ELR (cell line): Measurements from ENCODE around the gene PTPRD.

ENCODE experiments used
- DNase-seq: peaks from one replicate; pipeline ENCODE4 v3.0.0-alpha.2; 2015; ENCODE audit warnings: low read depth

Gene PTPRD

DNA sequence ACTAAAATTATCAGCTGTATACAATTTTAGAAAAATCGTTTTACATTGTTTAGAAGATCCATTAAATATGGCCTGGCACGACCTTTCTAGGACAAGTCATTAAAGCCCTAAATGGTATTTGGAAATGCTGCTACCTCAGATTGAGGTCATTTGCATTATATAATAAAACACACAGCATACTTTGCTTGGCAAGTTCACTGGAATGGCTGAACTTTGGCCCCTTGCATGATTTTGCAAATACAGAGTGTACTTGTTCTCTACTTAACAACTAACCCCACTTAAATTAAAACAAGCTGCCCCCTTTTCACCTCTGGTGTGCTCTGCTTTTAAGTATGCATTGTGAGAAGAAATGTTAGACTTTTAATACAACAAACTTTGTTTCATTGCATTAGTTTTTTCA, 860.1 kb downstream of the PTPRD start:
- DNase-seq = no peak

DNA sequence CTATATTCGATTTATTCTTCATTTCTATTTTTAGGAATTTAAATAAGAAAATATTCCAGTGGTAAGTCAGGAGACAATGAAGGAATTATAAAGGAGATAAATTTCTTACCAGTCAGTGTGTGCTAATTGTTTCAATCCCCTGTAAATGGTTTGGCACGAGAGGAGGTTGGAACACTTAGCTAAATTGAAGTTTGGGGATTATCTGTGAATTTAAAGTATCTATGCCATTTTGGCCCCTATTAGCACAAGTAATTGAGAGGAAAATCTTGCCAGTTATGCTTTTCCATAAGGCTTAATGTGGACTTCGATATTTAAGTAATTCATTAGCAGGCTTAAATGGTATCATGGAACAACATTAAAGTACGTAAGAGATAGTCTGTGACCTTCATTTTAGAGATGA, 860.8 kb downstream of the PTPRD start:
- no peak for DNase-seq

DNA sequence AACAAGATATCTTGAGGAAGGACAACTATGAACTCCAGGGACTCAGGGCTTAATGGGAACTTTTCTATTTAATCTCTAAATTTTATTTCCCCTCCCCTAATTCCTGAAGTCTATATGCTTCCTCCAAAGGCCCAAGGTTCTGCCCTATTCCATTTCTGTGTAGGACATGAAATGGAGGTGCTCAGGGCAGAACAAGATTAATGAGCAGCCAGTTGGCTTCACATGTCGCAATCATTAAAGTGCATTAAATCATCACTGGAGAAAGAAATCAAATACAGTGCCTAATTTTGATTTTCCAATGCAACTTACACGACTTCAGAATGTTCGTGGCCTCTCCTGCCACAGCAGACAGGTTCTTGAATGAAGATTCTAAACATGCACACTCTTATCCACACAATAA, 862.1 kb downstream of the PTPRD start:
- DNase-seq = no peak

DNA sequence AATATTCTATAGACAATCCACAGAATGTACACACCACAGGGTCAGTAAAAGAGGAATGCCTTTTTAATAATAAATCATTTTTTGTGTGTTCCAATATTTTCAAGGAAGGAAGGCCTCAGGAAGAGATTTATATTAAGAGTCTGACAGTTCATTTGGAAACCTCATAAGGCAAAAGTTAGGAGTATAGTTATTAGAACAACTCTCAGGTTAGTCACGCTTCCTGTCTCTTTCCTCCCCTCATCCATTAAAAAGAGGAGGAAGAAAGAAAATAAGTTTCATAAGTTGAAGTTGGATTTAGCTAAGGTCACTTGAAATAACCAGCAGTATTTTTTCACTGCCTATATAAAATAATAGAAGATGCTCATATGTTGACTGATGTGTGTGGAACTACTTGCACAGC, 863.2 kb downstream of the PTPRD start:
- DNase-seq = no peak

DNA sequence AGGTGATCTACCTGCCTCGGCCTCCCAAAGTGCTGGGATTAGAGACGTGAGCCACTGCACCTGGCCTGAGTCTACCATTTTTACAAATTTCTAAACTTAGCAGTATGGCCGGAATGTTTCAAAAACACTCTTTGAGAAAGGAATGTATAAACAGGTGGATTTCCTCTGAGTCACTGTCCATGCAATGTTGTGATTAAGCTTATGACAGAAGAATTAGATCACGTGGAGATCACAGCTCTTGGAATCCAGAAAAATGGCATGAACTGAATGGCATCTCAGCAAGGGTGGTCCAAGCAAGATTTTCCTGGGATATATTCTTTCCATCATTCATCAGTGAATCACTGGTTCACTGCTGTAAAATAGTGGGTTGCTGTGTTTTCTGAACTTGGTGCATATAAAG, 865.0 kb downstream of the PTPRD start:
- DNase-seq = no peak

DNA sequence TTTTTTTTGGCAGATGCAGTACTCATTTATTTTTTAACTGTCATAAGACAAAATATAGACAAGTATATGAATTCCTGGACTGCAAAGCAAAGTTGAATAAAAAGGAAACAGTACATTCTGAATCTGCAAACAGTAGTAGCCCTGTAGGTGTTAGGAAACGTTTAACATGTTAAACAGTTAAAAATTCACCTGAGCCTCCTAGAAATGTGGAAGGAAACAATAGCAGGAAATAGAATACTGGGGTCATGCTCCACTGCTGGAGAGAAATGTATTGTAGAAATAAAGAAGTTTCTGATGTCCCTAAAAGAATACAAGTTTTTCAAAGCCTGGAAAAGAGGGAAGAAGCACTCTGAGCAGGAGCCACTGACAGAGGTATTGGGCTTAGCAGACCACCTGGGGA, 866.0 kb downstream of the PTPRD start:
- DNase-seq = no peak

DNA sequence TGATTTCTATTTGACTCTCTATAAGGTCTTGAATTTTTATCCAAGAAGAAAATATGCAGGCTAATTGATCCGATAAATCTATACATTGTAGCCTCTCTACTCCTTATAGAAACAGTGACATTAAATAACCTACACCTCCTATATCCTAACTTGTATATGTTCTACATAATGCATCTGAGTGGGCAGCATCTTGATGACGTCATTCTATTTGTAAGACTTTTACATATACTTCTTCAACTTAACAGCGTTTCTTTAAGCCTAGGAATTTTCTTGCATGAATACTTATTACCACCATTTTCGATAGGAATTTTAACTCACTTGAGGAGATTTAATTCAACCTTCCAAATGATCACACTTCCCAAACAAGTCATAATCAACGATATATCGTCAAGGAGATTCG, 869.0 kb downstream of the PTPRD start:
- no peak for DNase-seq

DNA sequence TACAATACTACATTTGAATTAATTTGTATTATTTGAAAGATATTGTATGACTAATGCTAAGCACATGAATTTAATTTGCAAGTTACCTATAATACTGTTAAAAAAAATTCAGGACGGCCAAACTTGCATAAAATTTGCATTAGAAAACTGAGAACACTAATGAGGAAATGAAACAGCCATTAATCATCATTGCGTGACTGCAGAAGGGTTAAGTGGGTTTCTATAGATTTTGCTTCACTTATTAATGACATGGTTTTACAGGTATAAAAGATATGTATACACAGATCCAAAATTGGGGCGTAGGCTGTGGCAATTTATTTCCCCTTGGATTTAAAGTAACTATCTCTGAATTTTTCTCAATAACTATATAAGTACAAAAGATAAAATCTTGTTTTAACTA, 882.6 kb downstream of the PTPRD start:
- no peak for DNase-seq

DNA sequence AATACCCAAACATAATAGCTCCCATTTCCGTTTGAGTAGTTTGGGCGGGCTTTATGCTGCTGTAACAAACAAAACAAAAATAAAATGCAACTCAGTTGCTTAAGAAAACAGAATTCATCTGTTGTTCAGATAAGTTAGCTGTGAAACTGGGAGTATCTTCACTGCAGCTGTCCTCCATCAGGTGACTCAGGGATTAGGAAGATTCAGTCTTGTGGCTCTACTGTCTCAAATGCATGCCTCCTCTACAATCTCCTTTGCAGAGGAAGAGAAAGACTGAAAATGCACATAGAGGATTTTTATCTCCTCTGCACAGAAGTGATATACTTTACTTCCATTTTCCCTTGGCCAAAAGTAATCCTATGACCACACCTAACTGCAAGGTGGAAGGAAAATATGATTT, 883.7 kb downstream of the PTPRD start:
- no peak for DNase-seq

DNA sequence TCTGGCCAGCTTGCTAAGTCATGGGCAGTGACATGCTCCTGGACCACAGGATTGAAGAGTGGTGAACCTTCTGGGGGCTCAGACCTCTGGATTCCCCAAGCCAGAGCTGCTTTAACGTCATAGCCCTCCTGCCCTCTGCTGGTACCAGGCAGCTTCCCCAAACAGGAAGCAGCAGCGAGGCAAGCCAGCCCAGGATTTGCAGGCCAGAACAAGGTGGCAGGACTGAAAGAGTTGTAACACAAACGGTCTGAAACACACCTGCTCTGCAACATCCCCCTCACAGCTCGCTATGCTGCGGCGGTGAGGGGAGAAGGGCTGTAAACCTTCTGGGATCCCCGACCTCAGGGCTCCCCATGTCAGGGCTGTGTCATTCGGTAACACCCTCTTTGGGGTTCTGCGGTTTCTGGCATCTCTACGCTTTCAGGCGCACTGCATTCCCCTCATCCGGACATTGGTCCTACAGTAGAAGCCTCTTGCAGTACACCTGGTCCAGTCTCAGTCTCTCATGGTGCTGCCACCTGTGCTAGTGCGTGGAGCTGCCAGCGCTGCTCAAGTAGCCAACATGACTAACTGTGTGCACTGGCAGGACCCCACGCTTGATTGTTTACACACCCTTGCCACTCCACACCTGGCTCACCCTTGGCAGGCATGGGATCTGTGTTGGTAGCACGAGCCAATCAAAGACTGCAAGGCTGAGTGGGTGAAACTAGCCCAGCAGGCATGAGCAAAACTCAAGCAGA, 893.3 kb downstream of the PTPRD start:
- no peak for DNase-seq

DNA sequence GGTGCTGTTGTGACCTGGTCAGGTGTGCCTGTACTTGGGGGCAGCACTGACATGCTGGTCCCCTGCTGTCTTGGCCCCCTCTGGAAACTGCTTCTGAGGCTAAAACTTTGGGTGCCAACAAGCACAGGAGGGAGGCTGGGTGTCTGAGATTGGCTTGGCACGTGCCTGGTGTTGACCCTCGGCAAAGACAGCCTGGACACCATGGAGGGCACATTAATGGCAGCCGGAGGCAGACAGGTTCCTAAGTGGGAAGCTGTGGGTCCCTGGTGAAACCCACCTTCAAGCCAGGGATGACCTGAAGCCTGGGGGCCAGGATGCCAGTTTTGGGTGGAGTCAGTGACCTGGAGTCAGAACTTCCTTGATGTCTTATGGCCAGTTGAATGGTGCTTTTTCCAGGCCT, 894.1 kb downstream of the PTPRD start:
- no peak for DNase-seq

DNA sequence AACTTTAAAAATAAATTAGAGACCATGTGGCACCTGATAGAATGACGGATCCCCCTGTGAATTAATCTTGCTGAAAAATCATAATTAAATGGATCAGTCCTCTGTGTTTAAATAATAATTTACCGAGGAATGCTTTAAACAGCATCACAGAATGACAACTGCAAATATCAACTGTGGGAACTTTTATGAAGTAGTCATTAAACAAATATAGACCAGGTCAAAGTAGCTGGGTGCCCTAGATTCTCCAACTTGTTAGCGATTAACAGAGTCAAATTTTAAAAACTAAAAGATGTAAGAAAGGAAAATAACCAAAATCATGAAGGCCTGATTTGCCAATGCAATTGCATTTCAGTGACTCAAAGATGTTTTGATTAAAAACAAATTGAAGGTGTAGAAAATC, 933.4 kb downstream of the PTPRD start:
- no peak for DNase-seq

DNA sequence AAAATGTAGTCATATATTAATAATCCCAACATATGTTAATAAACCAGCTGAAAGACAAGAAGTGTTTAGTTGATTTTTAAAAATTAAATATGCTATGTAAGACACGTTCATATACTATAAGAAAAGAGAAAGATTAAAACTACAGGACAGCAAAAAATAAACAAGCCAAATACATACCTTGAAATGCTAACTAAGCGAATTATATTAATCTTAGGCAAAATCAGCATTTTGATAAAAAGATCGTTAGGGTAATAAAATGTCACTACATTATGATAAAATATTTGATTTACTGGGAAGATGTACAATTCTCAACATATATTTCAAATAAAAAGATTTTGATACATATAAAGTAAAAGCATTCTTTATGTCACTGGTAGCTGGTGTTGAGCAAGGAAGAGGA, 938.3 kb downstream of the PTPRD start:
- no peak for DNase-seq

DNA sequence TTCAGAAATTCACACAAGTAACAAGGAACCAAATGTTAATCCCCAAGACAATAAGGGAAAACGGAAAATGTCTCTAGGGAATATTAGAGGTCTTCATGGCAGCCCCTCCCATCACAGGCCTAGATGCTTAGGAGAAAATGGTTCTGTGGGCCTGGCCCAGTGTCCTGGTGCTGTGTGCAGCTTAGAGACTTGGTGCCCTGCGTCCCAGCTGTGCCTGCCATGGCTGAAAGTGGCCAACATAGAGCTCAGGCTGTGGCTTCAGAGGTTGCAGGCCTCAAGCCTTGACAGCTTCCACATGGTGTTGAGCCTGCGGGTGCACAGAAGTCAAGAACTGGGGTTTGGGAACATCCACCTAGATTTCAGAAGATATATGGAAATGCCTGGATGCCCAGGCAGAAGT, 942.3 kb downstream of the PTPRD start:
- no peak for DNase-seq

DNA sequence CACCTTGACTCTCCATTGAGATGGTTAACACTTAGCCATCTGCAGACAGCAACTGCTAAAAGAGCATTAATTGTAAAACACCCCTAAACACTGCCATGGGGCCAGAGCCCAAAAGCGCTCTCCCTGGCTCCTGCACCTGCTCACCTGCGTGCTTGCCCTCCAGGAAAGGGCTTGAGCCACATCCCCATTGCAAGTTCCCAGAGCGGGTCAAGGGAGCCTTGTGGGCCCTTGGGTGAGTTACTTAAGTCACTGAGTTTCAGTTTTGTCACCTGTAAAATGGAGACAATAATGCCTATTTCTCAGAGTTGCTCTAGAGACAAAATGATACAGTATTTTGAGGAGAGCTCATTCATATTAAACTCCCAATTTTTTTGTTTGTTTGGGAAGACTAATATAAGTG, 967.8 kb downstream of the PTPRD start:
- no peak for DNase-seq

DNA sequence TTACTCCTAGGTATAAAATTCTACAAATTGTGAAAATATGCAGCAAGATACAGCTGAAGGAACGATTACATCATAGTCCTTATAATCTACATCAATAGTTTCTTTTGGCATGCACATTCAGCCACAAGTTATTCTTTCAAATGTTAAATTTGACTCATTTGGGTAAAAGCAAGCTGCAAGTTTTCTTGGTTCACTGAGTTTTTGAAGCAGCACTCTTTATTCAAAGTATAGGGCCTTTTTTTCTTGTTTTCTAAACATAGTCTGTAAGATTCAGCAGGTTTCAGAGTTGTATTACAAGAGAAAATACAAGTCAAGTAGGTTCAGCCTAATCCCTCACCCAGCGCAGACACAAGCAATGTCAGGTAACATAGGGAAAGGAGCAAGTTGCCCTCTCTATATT, 981.5 kb downstream of the PTPRD start:
- no peak for DNase-seq

DNA sequence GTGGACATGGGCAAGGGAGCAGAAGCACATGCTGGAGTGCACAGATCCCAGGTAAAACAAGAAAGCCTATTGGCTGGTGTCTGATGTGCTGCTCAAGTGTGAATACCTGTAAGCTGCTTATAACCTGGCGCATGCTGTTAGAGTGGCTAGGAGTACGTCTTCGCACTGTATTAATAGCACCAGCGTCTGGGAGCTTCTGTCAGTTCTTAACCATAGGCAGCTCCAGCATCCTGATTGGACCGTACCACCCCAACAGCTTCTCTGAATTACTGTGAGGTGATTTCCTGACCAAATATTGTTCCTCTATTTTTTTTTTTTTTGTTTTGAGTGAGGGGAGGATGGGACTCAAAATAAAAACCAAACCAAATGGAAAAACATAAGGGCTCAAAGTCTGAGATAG, 987.6 kb downstream of the PTPRD start:
- no peak for DNase-seq

DNA sequence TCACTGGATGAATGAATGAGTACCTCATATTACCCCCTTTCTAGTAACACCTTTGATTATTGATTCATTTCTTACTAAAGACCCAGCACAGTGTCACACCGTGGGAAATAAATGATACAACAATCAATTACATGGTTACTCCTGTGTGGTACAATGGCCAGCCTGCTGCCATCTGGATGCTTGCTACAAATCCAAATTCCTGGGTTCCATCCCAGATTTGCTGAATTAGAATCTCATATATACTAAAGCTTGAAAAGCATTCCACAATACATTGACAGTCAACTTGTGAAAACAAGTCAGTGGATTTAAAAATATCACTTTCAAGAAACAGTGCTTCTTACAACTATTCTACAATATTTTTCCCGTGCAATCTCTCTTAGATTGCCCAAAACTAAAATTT, 989.3 kb downstream of the PTPRD start:
- DNase-seq = no peak

DNA sequence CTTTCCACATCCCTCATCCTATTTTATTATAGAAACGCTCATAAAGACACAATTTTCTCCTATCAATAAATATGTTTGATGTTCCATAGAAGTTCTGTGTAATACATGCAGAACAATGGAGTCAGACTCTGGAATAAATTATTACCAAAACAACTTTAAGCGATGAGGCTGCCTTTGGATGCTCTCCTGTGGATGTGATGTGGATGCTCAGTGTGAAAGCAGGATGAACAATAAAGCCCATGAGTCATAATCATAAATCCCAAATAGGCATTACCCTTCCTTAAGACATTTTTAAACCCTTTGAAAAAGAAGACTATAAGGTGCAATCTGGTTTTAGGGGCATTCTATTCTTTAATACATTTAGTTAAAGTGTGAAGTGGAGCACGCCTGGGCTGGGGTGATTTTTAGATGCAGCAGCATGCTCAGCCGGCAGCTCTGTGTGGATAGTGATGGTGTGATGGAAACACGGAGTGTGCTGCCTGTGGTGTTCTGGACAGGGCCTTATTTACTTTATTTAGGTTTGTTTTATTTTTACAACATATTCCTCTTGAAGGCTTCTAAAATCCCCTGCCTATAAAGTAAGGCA, 991.4 kb downstream of the PTPRD start:
- no peak for DNase-seq

DNA sequence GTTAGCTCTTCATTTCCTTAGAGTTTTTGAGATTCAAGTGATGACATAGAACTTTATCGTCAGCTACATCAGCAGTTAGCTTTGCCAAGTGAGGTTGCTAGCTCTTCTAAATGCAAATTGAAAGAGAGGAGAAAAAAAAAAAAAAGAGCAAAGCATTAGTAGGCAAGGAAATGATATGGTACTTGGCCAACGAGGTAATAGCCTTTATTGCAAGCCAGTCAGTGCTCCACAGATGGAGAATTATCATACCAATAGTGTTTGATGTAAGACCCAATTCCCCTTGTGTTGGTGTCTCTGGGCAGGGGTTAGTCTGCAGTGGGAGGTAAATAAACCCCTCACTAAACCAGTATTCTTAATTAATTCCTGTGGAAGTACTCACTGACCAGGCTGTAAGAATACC, 992.1 kb downstream of the PTPRD start:
- no peak for DNase-seq

DNA sequence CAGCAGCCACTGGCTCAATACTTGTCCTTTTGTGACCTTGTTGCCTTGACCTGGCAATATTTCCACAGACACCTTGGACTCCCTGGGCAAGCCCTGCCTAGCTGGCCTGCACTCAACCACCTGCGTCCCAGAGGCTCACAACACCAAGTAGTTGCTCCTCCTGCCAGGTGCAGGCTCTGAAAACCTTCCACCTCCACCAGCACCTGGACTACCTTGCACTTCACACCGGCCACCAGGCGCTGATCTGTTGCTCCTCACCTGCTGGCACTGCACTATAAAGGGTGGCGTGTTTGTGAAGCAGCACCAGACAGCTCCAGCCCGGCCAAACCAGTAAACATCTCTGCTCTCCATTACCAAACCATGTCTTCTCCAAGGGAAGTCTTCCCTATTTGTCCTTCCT, 997.7 kb downstream of the PTPRD start:
- no peak for DNase-seq

DNA sequence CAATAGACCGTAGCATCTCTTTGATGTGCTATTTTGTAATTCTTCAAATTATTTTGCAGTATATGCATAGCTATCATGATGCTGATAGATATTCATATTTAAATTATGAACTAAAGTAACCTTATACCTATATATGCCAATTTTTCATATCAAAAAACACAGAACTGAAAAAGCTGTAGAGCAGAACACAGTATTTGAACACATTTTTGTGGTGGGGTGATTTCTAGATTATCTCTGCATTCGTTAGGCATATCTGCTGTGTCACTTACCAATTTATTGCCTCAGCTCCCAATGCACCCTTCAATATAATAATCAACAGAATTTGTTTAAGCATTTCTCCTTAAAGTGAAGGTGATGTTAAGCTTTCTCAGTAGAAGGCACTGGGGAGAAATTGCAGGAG, 998.2 kb downstream of the PTPRD start:
- DNase-seq = no peak

DNA sequence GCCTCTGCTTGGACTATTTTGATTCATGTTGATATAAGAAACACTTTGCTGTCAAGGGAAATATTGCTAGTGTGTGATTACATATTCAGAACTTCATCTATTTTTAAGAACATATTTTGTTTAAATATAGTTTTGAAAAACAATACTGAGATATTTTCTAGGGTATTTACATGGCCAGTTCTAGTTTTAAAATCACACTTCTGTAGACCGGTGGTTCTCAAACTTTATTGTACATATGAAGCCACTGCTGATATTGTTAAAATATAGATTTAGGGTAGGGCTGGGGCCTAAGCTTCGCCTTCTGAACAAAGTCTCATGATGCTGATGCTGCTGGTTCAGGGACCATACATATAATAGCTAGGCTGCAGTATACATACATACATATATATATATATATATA, 1000.0 kb downstream of the PTPRD start:
- DNase-seq = no peak

DNA sequence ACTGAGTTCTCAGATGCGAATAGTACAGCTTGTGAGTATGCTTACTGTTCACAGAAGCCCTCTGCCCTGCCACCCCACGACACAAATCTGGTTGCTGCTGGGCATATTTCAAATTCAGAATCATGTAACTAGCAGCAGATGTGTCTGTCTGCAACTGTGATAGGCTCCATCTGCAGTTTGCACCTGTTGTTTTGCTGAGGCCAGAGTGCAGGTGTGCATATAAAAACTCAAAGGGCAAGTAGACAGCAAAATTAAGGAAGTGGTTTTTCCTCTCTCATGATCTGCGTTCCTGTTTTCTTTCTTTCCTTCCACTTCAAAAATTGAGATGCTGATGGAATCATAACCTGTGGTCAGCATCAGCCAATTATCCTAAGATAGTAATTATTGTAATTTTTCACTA, 1000.5 kb downstream of the PTPRD start:
- DNase-seq = no peak
